Measurements from ENCODE around the gene CXCR6.

Gene CXCR6

DNA sequence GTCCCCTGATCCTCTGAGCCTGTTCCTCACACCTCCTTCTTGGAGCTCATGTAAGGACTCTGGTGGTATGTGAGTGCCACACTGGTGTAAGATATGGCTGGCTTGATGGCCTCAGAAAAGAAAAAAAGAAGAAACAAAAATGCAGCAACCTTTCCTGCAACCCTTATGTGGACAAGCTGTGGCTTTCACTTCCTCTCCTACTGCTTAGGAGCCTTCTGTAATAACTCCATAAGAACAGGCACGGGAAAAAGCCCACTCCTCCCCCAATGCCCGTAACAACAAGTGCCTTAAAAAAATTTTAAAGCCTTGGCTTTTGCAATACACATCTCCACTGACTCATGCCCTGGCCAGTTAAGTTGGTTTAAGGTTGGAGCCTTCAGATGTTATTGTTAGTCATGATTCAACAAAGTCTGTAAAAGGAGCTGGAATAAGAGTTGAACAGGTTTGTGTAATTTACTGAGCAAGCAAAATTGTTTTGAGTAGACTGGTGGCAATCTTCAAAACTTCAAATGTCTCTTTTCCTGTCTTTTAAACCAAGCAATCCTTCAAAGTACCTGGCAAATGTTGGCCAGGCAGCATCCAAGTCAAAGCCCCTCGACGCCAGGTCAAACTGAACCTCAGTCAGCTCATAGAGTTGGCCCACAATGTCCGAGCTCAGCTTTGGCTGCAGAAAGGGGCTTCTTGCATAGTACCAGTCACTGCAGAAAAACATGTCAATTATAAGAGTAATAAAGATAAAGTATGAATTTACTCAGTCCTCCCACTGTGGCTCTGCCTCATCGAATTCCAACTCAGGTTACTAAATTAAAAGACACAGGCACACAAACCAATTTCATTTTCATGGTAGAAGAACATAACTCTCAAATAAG lies 29.5 kb downstream of the CXCR6 start:
- Histone ChIP-seq H3K23ac (ENCODE audit: low read length) (no peak overlapping the region), H3K9me3 (ENCODE audit: insufficient read depth, low read depth, low read length) (no peaks in the 10 kb centered on the region), H3K9ac (ENCODE audit: low read length) (no peak overlapping the region), H3K27me3 (ENCODE audit: insufficient read depth, low read length) (no peaks in the 10 kb centered on the region), H2BK12ac (ENCODE audit: low read length) (peak overlapping the region; percentile 30), H3K36me3 (ENCODE audit: control insufficient read depth in 1 of 2, insufficient read depth in 2 of 2, low read length in 2 of 2) (peaks cover 11 to 17% of the 10 kb centered on the region in 2 experiments), H4K12ac (ENCODE audit: low read depth, low read length) (no peak overlapping the region), H3K79me2 (ENCODE audit: control insufficient read depth, insufficient read depth, low read length, poor library complexity) (peaks cover 2% of the 10 kb centered on the region), H2BK120ac (ENCODE audit: insufficient read depth, low read length, poor library complexity) (peak overlapping the region; percentile 11), H3K14ac (ENCODE audit: low read length) (no peak overlapping the region), H4K8ac (ENCODE audit: low read depth, low read length) (no peak overlapping the region), H3K4me1 (ENCODE audit: control insufficient read depth in 1 of 2, insufficient read depth in 2 of 2, low read length in 2 of 2) (peaks cover 8 to 10% of the 10 kb centered on the region in 2 experiments), H3K18ac (ENCODE audit: low read length) (no peak overlapping the region), H3K79me1 (ENCODE audit: low read length) (peaks cover 13% of the 10 kb centered on the region), H4K91ac (ENCODE audit: low read depth, low read length) (no peak overlapping the region), H3K27ac (ENCODE audit: low read depth, low read length) (peak overlapping the region; percentile 33), H3K4me2 (ENCODE audit: low read length) (no peak overlapping the region), H2BK5ac (ENCODE audit: low read depth, low read length, poor library complexity) (no peak overlapping the region), H3K4ac (ENCODE audit: low read depth, low read length) (no peak overlapping the region), H3K4me3 (ENCODE audit: low read depth, low read length) (no peak overlapping the region), H2AK5ac (ENCODE audit: low read length) (no peak overlapping the region), H2AFZ (ENCODE audit: insufficient read depth, low read length, poor library complexity) (no peak overlapping the region)
- WGBS (ENCODE audit: extremely low coverage, insufficient coverage, insufficient read length), result no CpG with 5 or more reads among the region's 6 CpGs
- DNase-seq, result peak; percentile 87 to 93

DNA sequence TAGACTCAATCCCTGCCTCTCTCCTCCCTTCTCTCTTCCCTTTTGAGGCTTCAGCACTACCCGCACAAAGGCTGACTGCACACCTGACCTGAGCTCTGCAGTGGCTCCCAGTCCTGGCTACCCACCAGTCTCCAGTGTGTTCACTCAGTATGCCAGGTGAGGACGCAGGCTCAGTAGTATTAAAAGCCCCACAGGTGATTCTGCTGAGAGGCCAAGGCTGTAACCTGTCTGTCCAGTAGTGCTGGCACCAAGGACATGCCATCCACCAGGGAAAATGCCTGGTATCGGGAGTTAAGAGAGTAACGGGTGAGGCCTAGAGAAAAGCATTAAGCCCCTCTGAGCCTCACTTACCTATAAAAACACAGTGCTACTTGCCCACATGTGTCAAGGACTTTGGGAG lies 31.4 kb downstream of the CXCR6 start:
- H2BK5ac ChIP-seq (ENCODE audit: low read depth, low read length, poor library complexity), result no peak overlapping the region
- H2AFZ ChIP-seq (ENCODE audit: insufficient read depth, low read length, poor library complexity), result no peak overlapping the region
- H3K4me3 ChIP-seq (ENCODE audit: low read depth, low read length), result no peak overlapping the region
- H3K79me1 ChIP-seq (ENCODE audit: low read length), result peaks cover 2% of the 10 kb centered on the region
- WGBS (ENCODE audit: extremely low coverage, insufficient coverage, insufficient read length), result no CpG with 5 or more reads among the region's 4 CpGs
- no peak overlapping the region for H2BK12ac ChIP-seq (ENCODE audit: low read length)
- no peak overlapping the region for H3K23ac ChIP-seq (ENCODE audit: low read length)
- no peak overlapping the region for H2AK5ac ChIP-seq (ENCODE audit: low read length)
- H2BK120ac ChIP-seq (ENCODE audit: insufficient read depth, low read length, poor library complexity), result no peak overlapping the region
- H3K36me3 ChIP-seq (ENCODE audit: control insufficient read depth in 1 of 2, insufficient read depth in 2 of 2, low read length in 2 of 2), result peaks cover 8 to 20% of the 10 kb centered on the region in 2 experiments
- no peak overlapping the region for H4K12ac ChIP-seq (ENCODE audit: low read depth, low read length)
- no peak overlapping the region for H3K14ac ChIP-seq (ENCODE audit: low read length)
- no peak for DNase-seq
- H3K4me2 ChIP-seq (ENCODE audit: low read length), result no peak overlapping the region
- H3K9me3 ChIP-seq (ENCODE audit: insufficient read depth, low read depth, low read length), result no peaks in the 10 kb centered on the region
- no peak overlapping the region for H4K8ac ChIP-seq (ENCODE audit: low read depth, low read length)
- H3K4ac ChIP-seq (ENCODE audit: low read depth, low read length), result no peak overlapping the region
- H3K9ac ChIP-seq (ENCODE audit: low read length), result no peak overlapping the region
- H3K79me2 ChIP-seq (ENCODE audit: control insufficient read depth, insufficient read depth, low read length, poor library complexity), result no peaks in the 10 kb centered on the region
- no peaks in the 10 kb centered on the region for H3K27me3 ChIP-seq (ENCODE audit: insufficient read depth, low read length)
- no peak overlapping the region for H3K18ac ChIP-seq (ENCODE audit: low read length)
- no peak overlapping the region for H4K91ac ChIP-seq (ENCODE audit: low read depth, low read length)
- H3K27ac ChIP-seq (ENCODE audit: low read depth, low read length), result no peak overlapping the region
- H3K4me1 ChIP-seq (ENCODE audit: control insufficient read depth in 1 of 2, insufficient read depth in 2 of 2, low read length in 2 of 2), result peaks cover 0 to 2% of the 10 kb centered on the region in 2 experiments

DNA sequence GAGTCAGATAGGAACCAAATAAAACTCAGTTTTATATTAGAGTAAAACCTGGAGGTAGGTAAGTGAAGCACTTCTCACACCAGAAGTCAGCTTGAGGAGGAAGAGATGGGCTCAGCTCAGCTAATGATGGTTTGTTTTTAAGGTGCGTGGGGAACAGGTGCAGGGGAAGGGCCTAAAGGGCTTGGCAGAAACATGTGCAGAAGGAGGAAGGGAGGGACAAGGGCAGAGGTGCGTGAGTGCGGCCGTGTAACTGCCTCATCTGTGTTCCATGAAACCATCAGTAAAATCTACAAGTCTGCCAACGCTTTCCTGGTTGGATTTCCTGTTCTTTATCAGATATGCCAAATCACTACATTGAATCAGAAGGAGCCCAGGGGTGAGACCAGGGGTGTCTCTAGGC lies 32.4 kb downstream of the CXCR6 start:
- no peak overlapping the region for H3K9ac ChIP-seq (ENCODE audit: low read length)
- H2BK12ac ChIP-seq (ENCODE audit: low read length), result no peak overlapping the region
- no peak overlapping the region for H3K14ac ChIP-seq (ENCODE audit: low read length)
- peaks cover 2% of the 10 kb centered on the region for H3K79me1 ChIP-seq (ENCODE audit: low read length)
- DNase-seq, result no peak
- H3K4me2 ChIP-seq (ENCODE audit: low read length), result no peak overlapping the region
- H2BK5ac ChIP-seq (ENCODE audit: low read depth, low read length, poor library complexity), result no peak overlapping the region
- no peak overlapping the region for H3K18ac ChIP-seq (ENCODE audit: low read length)
- no peak overlapping the region for H3K4me3 ChIP-seq (ENCODE audit: low read depth, low read length)
- peaks cover 8 to 19% of the 10 kb centered on the region in 2 experiments for H3K36me3 ChIP-seq (ENCODE audit: control insufficient read depth in 1 of 2, insufficient read depth in 2 of 2, low read length in 2 of 2)
- H4K8ac ChIP-seq (ENCODE audit: low read depth, low read length), result no peak overlapping the region
- H3K23ac ChIP-seq (ENCODE audit: low read length), result no peak overlapping the region
- H2AK5ac ChIP-seq (ENCODE audit: low read length), result no peak overlapping the region
- no peak overlapping the region for H3K4ac ChIP-seq (ENCODE audit: low read depth, low read length)
- WGBS (ENCODE audit: extremely low coverage, insufficient coverage, insufficient read length), result no CpG with 5 or more reads among the region's 5 CpGs
- H3K9me3 ChIP-seq (ENCODE audit: insufficient read depth, low read depth, low read length), result no peaks in the 10 kb centered on the region
- H4K91ac ChIP-seq (ENCODE audit: low read depth, low read length), result no peak overlapping the region
- H3K79me2 ChIP-seq (ENCODE audit: control insufficient read depth, insufficient read depth, low read length, poor library complexity), result no peaks in the 10 kb centered on the region
- peaks cover 0 to 2% of the 10 kb centered on the region in 2 experiments for H3K4me1 ChIP-seq (ENCODE audit: control insufficient read depth in 1 of 2, insufficient read depth in 2 of 2, low read length in 2 of 2)
- no peak overlapping the region for H2AFZ ChIP-seq (ENCODE audit: insufficient read depth, low read length, poor library complexity)
- no peak overlapping the region for H3K27ac ChIP-seq (ENCODE audit: low read depth, low read length)
- H3K27me3 ChIP-seq (ENCODE audit: insufficient read depth, low read length), result no peaks in the 10 kb centered on the region
- no peak overlapping the region for H4K12ac ChIP-seq (ENCODE audit: low read depth, low read length)
- H2BK120ac ChIP-seq (ENCODE audit: insufficient read depth, low read length, poor library complexity), result no peak overlapping the region

DNA sequence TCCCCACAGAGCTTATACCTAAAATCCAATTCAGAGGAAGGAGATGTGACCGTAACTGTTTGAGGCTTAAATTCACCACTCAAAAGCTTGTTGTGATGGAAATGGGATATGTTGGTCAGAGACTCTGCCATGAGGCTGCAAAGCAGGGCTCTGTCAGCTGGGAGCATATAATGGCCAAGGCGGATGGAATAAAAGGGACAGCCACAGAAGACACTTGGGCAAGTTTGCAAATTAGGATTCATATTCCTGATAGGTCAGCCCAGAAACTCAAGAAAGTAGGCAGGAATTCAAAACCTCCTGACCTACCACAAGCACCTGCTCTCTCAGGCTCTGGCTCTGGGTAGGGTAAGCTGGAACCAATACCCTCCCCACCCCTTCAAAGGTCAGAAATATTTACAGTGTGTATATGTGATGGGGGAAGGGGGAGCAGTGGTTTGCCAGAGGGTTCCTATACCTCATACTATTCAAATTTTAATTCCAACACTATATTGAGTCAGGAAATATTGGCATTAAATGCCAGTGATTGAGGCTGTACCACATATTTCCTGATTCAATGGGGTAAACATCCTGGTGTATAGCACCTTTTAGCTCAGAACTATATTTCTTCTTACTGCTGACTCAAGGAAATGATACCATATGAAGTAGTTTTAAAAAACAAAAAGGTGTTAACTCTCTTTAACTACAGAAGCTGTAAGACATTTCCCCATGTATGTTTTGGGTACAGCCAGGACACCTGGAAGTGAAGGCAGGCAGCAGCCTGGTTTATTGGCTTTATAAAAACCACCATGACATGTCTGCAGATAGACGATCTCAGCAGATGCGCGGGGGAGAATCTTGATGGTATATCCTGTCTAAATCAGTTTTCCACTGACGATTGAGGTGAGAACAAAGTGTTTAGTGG lies 33.2 kb downstream of the CXCR6 start:
- H3K4ac ChIP-seq (ENCODE audit: low read depth, low read length), result no peak overlapping the region
- H3K14ac ChIP-seq (ENCODE audit: low read length), result no peak overlapping the region
- peaks cover 8 to 19% of the 10 kb centered on the region in 2 experiments for H3K36me3 ChIP-seq (ENCODE audit: control insufficient read depth in 1 of 2, insufficient read depth in 2 of 2, low read length in 2 of 2)
- no peak overlapping the region for H4K8ac ChIP-seq (ENCODE audit: low read depth, low read length)
- no peak overlapping the region for H4K12ac ChIP-seq (ENCODE audit: low read depth, low read length)
- H2BK12ac ChIP-seq (ENCODE audit: low read length), result no peak overlapping the region
- no CpG with 5 or more reads among the region's 6 CpGs for WGBS (ENCODE audit: extremely low coverage, insufficient coverage, insufficient read length)
- no peak overlapping the region for H4K91ac ChIP-seq (ENCODE audit: low read depth, low read length)
- H2AFZ ChIP-seq (ENCODE audit: insufficient read depth, low read length, poor library complexity), result no peak overlapping the region
- no peak overlapping the region for H3K4me3 ChIP-seq (ENCODE audit: low read depth, low read length)
- no peaks in the 10 kb centered on the region for H3K9me3 ChIP-seq (ENCODE audit: insufficient read depth, low read depth, low read length)
- no peaks in the 10 kb centered on the region for H3K79me2 ChIP-seq (ENCODE audit: control insufficient read depth, insufficient read depth, low read length, poor library complexity)
- H3K27ac ChIP-seq (ENCODE audit: low read depth, low read length), result no peak overlapping the region
- no peak overlapping the region for H3K23ac ChIP-seq (ENCODE audit: low read length)
- H3K18ac ChIP-seq (ENCODE audit: low read length), result no peak overlapping the region
- no peak overlapping the region for H2BK120ac ChIP-seq (ENCODE audit: insufficient read depth, low read length, poor library complexity)
- H2BK5ac ChIP-seq (ENCODE audit: low read depth, low read length, poor library complexity), result no peak overlapping the region
- H3K9ac ChIP-seq (ENCODE audit: low read length), result no peak overlapping the region
- H3K4me2 ChIP-seq (ENCODE audit: low read length), result no peak overlapping the region
- DNase-seq, result no peak
- H2AK5ac ChIP-seq (ENCODE audit: low read length), result no peak overlapping the region
- H3K79me1 ChIP-seq (ENCODE audit: low read length), result peaks cover 2% of the 10 kb centered on the region
- no peaks in the 10 kb centered on the region for H3K27me3 ChIP-seq (ENCODE audit: insufficient read depth, low read length)
- peaks cover 0 to 2% of the 10 kb centered on the region in 2 experiments for H3K4me1 ChIP-seq (ENCODE audit: control insufficient read depth in 1 of 2, insufficient read depth in 2 of 2, low read length in 2 of 2)
